ENCODE measurements around the gene SEMA5B. TPM values are rescaled to one million over a fixed set of nuclear protein-coding genes. Genes with fewer than 3 reads are reported as not detected.

Gene SEMA5B
- total RNA-seq, 1 donor from 2014 or later, result not detected

- ATAC-seq, result peak; percentile 28
These were observed 1.7 kb downstream of the SEMA5B start for GRCh38 chr3:123025642-123026521.

- no peak for ATAC-seq
These were observed 3.5 kb downstream of the SEMA5B start for GRCh38 chr3:123024056-123024455.

GRCh38 chr3:123021996-123022510, 5.5 kb downstream of the SEMA5B start:
- no peak for ATAC-seq

- ATAC-seq, result no peak
These were observed 6.2 kb downstream of the SEMA5B start for GRCh38 chr3:123021388-123021787.

- no peak for ATAC-seq
These were observed 6.9 kb downstream of the SEMA5B start for GRCh38 chr3:123020709-123021108.

- no peak for ATAC-seq
These were observed 8.0 kb downstream of the SEMA5B start for GRCh38 chr3:123019591-123019990.

- ATAC-seq, result no peak
These were observed 8.4 kb downstream of the SEMA5B start for GRCh38 chr3:123019161-123019560.

GRCh38 chr3:123018683-123019082, 8.9 kb downstream of the SEMA5B start:
- no peak for ATAC-seq

- ATAC-seq, result no peak
These were observed 12.0 kb downstream of the SEMA5B start for GRCh38 chr3:123015596-123015995.

- no peak for ATAC-seq
These were observed 13.7 kb downstream of the SEMA5B start for GRCh38 chr3:123013876-123014275.

- no peak for ATAC-seq
These were observed 14.9 kb downstream of the SEMA5B start for GRCh38 chr3:123012652-123013051.

GRCh38 chr3:123011447-123011846, 16.1 kb downstream of the SEMA5B start:
- ATAC-seq, result no peak

- no peak for ATAC-seq
These were observed 18.7 kb downstream of the SEMA5B start for GRCh38 chr3:123008840-123009239.

- no peak for ATAC-seq
These were observed 21.0 kb downstream of the SEMA5B start for GRCh38 chr3:123006609-123007008.

GRCh38 chr3:123005291-123005690, 22.3 kb downstream of the SEMA5B start:
- ATAC-seq, result no peak

- no peak for ATAC-seq
These were observed 23.2 kb downstream of the SEMA5B start for GRCh38 chr3:123004201-123004918.

GRCh38 chr3:123002749-123003497, 24.6 kb downstream of the SEMA5B start:
- no peak for ATAC-seq

- no peak for ATAC-seq
These were observed 25.3 kb downstream of the SEMA5B start for GRCh38 chr3:123002100-123002748.

GRCh38 chr3:122998856-122999255, 28.7 kb downstream of the SEMA5B start:
- ATAC-seq, result no peak

GRCh38 chr3:122998206-122998605, 29.4 kb downstream of the SEMA5B start:
- no peak for ATAC-seq

- ATAC-seq, result no peak
These were observed 31.5 kb downstream of the SEMA5B start for GRCh38 chr3:122996038-122996580.

GRCh38 chr3:122994954-122995353, 32.6 kb downstream of the SEMA5B start:
- no peak for ATAC-seq
